Measurements from ENCODE around the gene ANKRD66.

Gene ANKRD66

DNA sequence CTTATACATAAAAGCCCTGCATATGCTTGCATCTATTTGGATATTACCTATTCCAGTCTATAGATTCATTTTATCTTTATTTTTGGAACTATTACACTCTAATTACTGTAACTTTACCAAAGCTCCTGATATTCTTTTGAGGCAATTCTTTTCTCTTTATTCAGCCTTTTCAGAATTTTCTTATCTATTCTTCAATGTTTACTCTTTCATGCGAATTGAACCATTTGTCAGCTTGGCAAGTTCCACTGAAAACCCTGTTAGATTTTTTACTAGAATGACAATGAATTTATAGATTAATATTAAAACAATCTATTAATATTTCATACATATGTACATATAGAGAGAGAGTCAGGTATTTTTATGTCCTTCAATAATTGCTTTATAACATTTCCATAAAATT is 45.9 kb downstream of the ANKRD66 start:
- DNase-seq, result no peak

DNA sequence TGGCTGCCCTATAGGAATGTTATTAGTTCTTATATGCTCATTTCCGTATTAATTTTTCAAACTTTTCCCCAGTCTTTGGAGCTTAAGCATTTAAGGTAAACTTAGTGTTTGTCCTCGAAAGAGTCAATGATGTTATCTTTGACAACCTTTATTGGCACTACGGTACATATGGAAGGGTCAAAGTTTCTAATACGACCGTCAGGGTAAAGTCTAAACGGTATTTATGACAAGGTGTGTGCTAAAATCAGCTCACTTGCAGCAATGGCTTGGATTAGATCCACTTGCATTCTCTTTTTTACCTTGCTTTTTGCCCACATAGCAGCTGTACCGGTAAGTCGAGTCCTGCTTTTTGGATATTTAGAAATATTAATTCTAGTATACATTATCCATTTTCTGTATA is 46.4 kb downstream of the ANKRD66 start, which contains the start of gene MEP1A:
TSS of gene MEP1A (plus strand) at position 252 of the 400 bp plus-strand sequence. CDS start at position 262, 10 bp downstream.
- no peak for DNase-seq

DNA sequence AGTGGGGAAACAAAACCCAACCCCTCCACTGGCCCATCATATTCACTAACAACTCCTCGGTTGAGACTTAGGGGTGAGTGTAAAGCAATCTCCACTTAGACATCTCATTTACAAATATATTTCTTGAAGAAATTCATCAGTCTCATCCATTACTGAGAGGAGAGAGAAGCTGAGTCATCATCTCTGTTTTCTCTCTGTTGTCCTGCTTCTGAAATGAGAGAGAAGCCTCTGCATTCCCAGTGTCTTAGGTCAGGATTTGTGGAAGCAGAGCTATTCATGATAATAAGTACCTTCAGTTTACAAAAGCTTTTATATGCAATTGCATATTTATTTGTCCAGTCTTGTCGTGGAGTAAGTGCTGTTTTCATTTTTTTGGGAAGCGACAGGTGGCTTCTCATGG is 47.3 kb downstream of the ANKRD66 start:
- DNase-seq, result no peak

DNA sequence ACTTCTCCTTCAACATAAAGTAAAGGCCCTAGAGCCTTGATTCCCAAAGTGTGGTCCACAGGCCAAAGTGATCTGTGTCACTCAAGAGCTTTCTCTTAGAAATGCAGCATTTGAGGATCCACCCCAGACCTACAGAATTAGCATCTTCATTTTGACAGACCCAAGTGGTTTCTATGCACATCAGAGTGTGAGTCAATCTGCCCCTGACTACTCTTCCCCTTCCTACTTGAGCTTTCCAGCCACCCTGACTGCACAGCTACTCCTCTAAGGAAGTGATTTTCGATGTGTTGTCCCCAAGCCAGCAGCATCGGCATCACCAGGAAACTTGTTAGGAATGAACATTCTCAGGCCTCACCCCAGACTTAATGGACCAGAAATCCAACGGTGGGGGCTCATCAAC is 49.1 kb downstream of the ANKRD66 start:
- no peak for DNase-seq

DNA sequence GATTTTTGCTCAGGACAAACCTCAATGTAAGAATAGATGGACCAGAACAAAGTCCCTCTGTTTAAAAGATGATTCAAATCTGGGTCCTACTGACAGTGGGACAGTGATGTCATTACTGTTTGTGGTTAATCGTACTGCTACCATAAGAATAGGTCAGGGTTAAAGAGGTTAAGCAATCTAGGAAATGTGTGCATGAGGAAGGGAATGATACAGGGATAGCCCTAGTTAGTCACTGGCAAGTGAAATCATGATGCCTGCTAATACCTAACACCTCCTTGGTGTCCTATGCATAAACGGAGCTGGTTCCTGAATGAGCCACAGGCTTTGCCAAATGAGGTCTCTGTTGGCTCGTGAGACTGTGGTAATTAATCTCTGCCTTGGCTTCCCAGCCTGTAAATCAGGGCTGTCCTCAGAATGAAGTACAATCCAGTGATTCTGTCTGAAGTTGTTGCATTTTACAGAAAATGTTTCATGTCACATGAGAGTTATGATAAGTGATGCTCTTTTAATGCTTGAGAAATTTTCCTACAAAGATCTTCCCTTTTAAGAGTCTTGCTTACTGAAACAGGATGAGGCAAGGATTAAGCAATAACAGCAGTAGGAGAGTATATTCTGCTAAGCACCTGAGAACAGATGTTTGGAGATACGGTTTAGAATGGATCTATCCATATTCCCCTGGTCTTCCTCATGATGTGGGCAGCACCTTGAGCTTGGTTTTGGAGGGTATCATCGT is 50.3 kb downstream of the ANKRD66 start:
- DNase-seq, result no peak

DNA sequence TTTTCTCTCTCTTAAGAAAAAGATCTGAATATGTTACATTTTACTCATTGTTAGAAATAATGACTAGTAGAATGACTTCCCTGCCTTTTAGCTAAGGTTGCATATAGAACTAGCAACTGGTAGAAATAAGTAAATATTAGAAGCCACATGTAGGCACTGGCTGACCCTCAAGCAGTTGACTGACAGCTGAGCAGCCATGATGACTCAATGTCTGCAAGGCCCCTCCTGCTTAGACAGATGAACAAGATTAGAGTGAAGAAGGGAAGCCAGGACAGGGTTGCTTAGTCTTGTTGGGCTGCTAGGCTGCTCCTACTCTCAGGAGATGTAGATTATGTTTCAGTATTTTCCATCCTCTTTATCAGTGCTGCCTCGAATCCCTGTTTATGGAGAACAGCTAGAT is 52.9 kb downstream of the ANKRD66 start:
- no peak for DNase-seq

DNA sequence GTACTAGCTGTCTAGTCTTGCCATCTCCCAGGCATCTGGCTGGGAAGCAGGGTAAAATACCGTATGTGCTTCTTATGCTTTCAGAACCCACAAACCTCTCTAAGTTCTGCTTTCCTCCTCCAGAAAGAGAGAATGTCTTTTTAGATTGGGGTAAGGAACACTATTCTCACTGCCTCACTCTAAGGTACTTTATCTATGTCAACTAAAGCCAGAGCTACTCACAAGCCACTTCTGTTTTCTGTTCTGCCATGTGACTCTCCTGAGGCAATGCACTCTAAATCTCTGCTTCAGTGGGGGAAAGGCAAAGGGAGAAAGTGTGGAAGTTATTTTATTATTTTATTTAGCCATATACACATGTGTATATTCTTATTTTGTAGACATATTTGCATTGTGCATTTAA is 62.1 kb downstream of the ANKRD66 start:
- no peak for DNase-seq
